ENCODE data around the gene HEXIM1.

HEXIM1 gene

GRCh38 chr17:45186801-45187354 is 38.6 kb downstream of the HEXIM1 start:
- DNase-seq (ENCODE audit: low read depth) = no peak
- in situ Hi-C loops (cut with HindIII; ENCODE audit: low sequenced_read_pairs) = no loop called here
- TF ChIP-seq CTCF (IDR thresholded peaks at IDR 0.05; ENCODE audit: low read depth, low read length, missing control alignments) = no peak

GRCh38 chr17:45189009-45189408 is 40.7 kb downstream of the HEXIM1 start:
- in situ Hi-C loops (cut with HindIII; ENCODE audit: low sequenced_read_pairs) = no loop called here
- no peak for TF ChIP-seq CTCF (IDR thresholded peaks at IDR 0.05; ENCODE audit: low read depth, low read length, missing control alignments)
- no peak overlapping the region for H3K4me3 ChIP-seq (ENCODE audit: low read depth, low read length)
- DNase-seq (ENCODE audit: low read depth) = no peak

More at GRCh38 chr17:45186801-45187354, 38.6 kb downstream of the HEXIM1 start:
- H3K4me3 ChIP-seq (ENCODE audit: low read depth, low read length) = no peak overlapping the region

- H3K4me3 ChIP-seq (ENCODE audit: low read depth, low read length) = no peak overlapping the region
- in situ Hi-C loops (cut with HindIII; ENCODE audit: low sequenced_read_pairs) = no loop called here
- TF ChIP-seq CTCF (IDR thresholded peaks at IDR 0.05; ENCODE audit: low read depth, low read length, missing control alignments) = no peak
- no peak for DNase-seq (ENCODE audit: low read depth)
Measured at GRCh38 chr17:45190503-45191255, 42.4 kb downstream of the HEXIM1 start.

GRCh38 chr17:45195424-45195823 is 47.1 kb downstream of the HEXIM1 start:
- in situ Hi-C loops (cut with HindIII; ENCODE audit: low sequenced_read_pairs) = no loop called here
- DNase-seq (ENCODE audit: low read depth) = no peak
- H3K4me3 ChIP-seq (ENCODE audit: low read depth, low read length) = no peak overlapping the region
- no peak for TF ChIP-seq CTCF (IDR thresholded peaks at IDR 0.05; ENCODE audit: low read depth, low read length, missing control alignments)

- in situ Hi-C loops (cut with HindIII; ENCODE audit: low sequenced_read_pairs) = no loop called here
- TF ChIP-seq CTCF (IDR thresholded peaks at IDR 0.05; ENCODE audit: low read depth, low read length, missing control alignments) = no peak
- no peak overlapping the region for H3K4me3 ChIP-seq (ENCODE audit: low read depth, low read length)
- no peak for DNase-seq (ENCODE audit: low read depth)
Measured at GRCh38 chr17:45197108-45197507, 48.8 kb downstream of the HEXIM1 start.

GRCh38 chr17:45197555-45198334 is 49.5 kb downstream of the HEXIM1 start:
- H3K4me3 ChIP-seq (ENCODE audit: low read depth, low read length) = no peak overlapping the region
- peak; percentile 97 for TF ChIP-seq CTCF (IDR thresholded peaks at IDR 0.05; ENCODE audit: low read depth, low read length, missing control alignments)
- in situ Hi-C loops (cut with HindIII; ENCODE audit: low sequenced_read_pairs) = no loop called here
- DNase-seq (ENCODE audit: low read depth) = peak; percentile 55

Measured in astrocyte of the cerebellum (primary cell).